Caki2 (cell line): ENCODE data around the gene WFIKKN2. TPM values are rescaled to one million over a fixed set of nuclear protein-coding genes. Genes with fewer than 3 reads are reported as not detected.

Experiments
- DNase-seq: peaks from one replicate; pipeline ENCODE4 v3.0.0-alpha.2; 2015; ENCODE audit warnings: low read depth
- in situ Hi-C: cut with HindIII; loops from 2 replicates; pipeline ENCODE4 v1.10.0; 2016; ENCODE audit warnings: low sequenced_read_pairs, low pct_unique_long_range_greater_than_20kb, mixed read lengths
- total RNA-seq: library from RNA; depleted of rRNA; stranded (reverse); fragments of >200 nt; shearing (Covaris generic); gene quantifications from 2 replicates; pipeline ENCODE4 v1.2.3, GENCODE V29; 2014; ENCODE audit warnings: low replicate concordance; rRNA removed

WFIKKN2 gene
- total RNA-seq, 1 experiment from 2014 or later, result not detected

- in situ Hi-C loops, result no loop called here
- DNase-seq, result no peak
Observed at GRCh38 chr17:50884439-50885311, 49.3 kb downstream of the WFIKKN2 start.

- no peak for DNase-seq
- in situ Hi-C loops, result no loop called here
Observed at GRCh38 chr17:50887705-50888245, 52.4 kb downstream of the WFIKKN2 start.

GRCh38 chr17:50889528-50890118 is 54.2 kb downstream of the WFIKKN2 start:
- DNase-seq, result no peak
- in situ Hi-C loops, result no loop called here

- in situ Hi-C loops, result no loop called here
- DNase-seq, result peak; percentile 26
Observed at GRCh38 chr17:50890675-50891516, 55.5 kb downstream of the WFIKKN2 start.

- in situ Hi-C loops, result no loop called here
- no peak for DNase-seq
Observed at GRCh38 chr17:50891577-50891989, 56.2 kb downstream of the WFIKKN2 start.

Other genes with a start within 250 kb of the WFIKKN2 start
- 67.8 and 69.9 TPM in 2 replicates for gene ABCC3, start 200.7 kb upstream of the WFIKKN2 start, total RNA-seq
- 29.7 and 44.3 TPM in 2 replicates for gene ANKRD40, start 127.7 kb upstream of the WFIKKN2 start, total RNA-seq
- gene LUC7L3, start 116.0 kb upstream of the WFIKKN2 start, total RNA-seq, result 9.2 and 26.6 TPM in 2 replicates
- gene ANKRD40CL, start 68.1 kb upstream of the WFIKKN2 start, total RNA-seq, result not detected in 2 replicates
- gene TOB1, start 30.8 kb downstream of the WFIKKN2 start, total RNA-seq, result 11.8 and 15.6 TPM in 2 replicates